Stimulated activated naive CD8-positive, alpha-beta T cell treated with anti-CD3 and anti-CD28 coated beads, Interleukin-15, Interleukin-2, amounts not matched to agents 100 ng/mL and 50 ng/mL, for 24 hours (primary cell): ENCODE data around the gene ZNF79.
"Not testable (repeated sequence)": the region's sequence is repeated elsewhere in the genome, so short reads cannot be mapped to it uniquely, and the experiment has no call there.

Source experiments
- H3K27ac Mint-ChIP-seq: one replicate; pipeline ENCODE4 v1.8.0; 2021; ENCODE audit warnings: mild to moderate bottlenecking, mixed read lengths
- H3K27me3 Mint-ChIP-seq: one replicate; pipeline ENCODE4 v1.8.0; 2021; ENCODE audit warnings: mixed read lengths
- H3K36me3 Mint-ChIP-seq: one replicate; pipeline ENCODE4 v1.8.0; 2021; ENCODE audit warnings: low read depth, mixed read lengths
- H3K4me1 Mint-ChIP-seq: one replicate; pipeline ENCODE4 v1.8.0; 2021; ENCODE audit warnings: low read depth, mixed read lengths
- H3K4me3 Mint-ChIP-seq: one replicate; pipeline ENCODE4 v1.8.0; 2021; ENCODE audit warnings: mild to moderate bottlenecking, mixed read lengths
- H3K9me3 Mint-ChIP-seq: one replicate; pipeline ENCODE4 v1.8.0; 2021; ENCODE audit warnings: mixed read lengths

The ZNF79 gene

DNA sequence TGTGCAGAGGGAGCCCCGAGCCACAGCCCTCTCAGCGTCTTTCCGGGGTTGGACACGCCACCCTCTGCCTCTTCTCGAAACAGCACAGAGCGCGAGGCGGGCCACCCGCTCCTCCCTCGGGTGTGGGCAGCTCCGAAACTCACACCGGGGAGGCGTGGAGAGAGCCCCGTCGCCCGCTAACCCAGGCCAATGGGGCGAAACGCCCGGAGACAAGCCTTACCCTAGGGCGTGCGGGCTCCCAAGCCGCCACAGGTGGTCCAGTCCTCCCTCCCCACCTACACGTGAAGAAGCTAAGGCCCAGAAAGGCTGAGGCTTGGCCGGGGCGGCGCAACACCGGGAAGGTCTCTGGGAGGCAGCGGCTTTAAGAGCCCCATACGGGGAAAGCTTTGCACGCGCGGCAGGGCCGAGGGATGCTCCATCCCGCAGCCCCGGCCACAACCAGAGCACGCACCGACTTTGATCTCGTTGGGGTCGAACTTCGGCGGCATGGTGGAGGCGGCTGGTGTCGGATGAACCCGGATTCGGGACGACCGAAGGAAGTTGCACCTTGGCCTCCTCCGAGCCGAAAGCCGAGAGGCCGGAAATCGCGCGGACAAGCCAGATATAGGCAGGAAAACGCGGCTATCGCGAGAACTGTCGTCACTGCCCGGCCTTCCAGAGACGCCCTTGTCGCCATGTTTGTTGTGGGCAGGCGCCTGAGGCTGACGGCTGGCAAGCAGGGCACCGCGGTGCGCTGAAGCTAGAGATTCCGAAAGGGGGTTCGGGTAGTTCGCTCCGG, 26.8 kb downstream of the ZNF79 start, which contains the start of the genes LRSAM1 and RPL12:
Gene LRSAM1 (plus strand): TSS at position 681 of the 778 bp plus-strand sequence. CDS start 3,018 bp downstream, outside the sequence.
Gene RPL12 (minus strand): TSS at position 577 of the 778 bp plus-strand sequence. CDS start 89 bp downstream, at position 488.
- Mint-ChIP-seq H3K4me1 (peaks cover 54% of the 10 kb centered on the region), H3K27ac (peak within 1 kb of the TSS; percentile 99), H3K27me3 (no peaks in the 10 kb centered on the region), H3K4me3 (peak within 1 kb of the TSS; percentile 97), H3K9me3 (no peaks in the 10 kb centered on the region), H3K36me3 (peaks cover 63% of the 10 kb centered on the region)

GRCh38 chr9:127451608-127451857, 27.4 kb downstream of the ZNF79 start:
- Mint-ChIP-seq H3K9me3 (no peaks in the 10 kb centered on the region), H3K36me3 (peaks cover 58% of the 10 kb centered on the region), H3K27ac (peak overlapping the region; percentile 99), H3K27me3 (no peaks in the 10 kb centered on the region), H3K4me1 (peaks cover 48% of the 10 kb centered on the region), H3K4me3 (peak overlapping the region; percentile 97)

DNA sequence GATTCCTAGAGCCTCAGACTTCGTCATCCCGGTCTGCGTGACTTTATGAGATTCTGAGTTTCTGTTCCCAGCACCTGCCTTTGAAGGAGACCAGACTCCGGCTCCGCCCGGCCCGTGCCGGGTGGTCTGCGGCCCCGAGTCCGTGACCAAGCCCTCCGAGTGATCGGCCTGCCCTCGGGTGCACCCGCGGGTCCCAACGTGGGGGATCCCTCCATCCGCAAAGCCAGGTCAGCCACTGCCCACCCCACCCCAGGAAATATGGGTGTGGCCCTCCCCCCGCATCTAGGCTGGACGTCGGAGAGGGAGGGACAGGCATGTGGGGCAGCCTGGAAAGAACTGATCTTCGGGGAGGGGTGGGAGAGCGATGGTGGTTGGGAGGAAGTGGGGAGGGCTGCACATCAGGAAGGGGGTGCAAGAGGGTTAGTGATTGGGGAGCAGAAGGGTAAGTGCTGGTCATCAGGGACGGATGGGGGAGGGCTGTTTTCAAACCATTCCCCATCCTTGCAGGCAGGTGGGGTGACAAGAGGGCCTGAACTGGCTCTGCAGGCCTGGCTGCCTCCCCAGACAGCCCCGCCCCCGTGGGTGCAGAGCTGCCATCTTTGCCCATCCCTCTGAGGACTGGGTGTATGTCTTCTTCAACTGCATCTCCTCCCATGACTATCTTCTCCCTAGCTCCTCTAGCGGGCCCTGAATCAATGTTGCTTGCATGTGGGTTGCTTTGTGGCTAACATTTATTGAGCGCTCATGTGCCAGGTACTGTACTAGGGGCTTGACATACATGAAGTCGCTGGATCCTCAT, 27.9 kb downstream of the ZNF79 start:
- H3K27me3 Mint-ChIP-seq: no peaks in the 10 kb centered on the region
- peaks cover 45% of the 10 kb centered on the region for H3K4me1 Mint-ChIP-seq
- no peaks in the 10 kb centered on the region for H3K9me3 Mint-ChIP-seq
- H3K36me3 Mint-ChIP-seq: peaks cover 57% of the 10 kb centered on the region
- peak overlapping the region; percentile 97 for H3K4me3 Mint-ChIP-seq
- H3K27ac Mint-ChIP-seq: peak overlapping the region; percentile 99

DNA sequence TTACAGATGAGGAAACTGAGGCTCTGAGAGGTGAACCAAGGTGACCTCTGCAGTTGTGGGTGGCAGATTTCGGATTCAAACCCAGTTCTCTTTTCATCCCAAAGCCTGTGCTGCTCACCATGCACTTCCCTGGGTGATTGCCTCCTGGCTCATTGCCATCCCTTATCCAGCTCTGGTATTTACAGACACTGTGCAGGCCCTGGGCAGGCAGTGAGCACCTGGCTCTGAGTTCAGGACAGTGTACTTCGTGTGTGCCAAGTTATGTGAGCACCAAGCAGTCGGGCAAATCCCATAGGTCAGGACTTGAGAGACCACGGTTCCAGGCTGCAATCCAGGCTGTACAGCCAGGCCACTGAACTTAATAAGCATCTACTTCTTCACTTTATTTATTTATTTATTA, 28.5 kb downstream of the ZNF79 start:
- Mint-ChIP-seq H3K27ac (no peak overlapping the region), H3K4me3 (peak overlapping the region; percentile 97), H3K36me3 (peaks cover 56% of the 10 kb centered on the region), H3K27me3 (no peaks in the 10 kb centered on the region), H3K4me1 (peaks cover 40% of the 10 kb centered on the region), H3K9me3 (no peaks in the 10 kb centered on the region)

DNA sequence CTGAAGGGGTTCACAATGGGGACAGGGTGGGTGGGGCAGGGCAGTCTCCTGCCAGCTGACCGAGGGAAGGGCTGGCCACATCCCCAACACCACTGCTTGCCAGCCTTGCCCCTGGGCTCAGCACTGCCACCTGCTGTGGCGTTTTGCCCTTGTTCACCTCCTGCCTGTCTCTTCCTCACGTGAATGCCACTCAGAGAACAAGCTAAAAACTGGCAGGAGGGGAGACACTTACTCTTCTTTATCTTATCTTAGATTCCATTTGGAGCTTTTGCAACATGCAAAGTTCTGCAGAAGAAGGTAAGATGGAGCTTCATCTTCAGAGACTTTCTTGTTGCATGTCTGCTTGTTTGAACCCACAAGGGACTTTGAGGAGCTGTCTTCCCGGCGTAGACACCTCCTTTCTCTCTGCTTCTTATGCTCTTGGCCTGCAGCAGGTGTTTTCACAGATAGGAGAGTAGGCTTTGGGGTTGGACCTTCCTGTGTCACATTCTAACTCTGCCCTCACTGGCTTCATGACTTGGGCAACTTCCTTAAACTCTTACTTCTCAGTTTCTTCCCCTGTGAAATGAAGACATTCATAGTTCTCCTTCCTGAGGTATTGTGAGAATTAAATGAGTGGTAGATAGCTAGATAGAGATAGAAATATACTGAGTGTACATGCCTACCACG, 31.3 kb downstream of the ZNF79 start:
- H3K36me3 Mint-ChIP-seq: peaks cover 36% of the 10 kb centered on the region
- no peaks in the 10 kb centered on the region for H3K27me3 Mint-ChIP-seq
- H3K27ac Mint-ChIP-seq: no peak overlapping the region
- no peaks in the 10 kb centered on the region for H3K9me3 Mint-ChIP-seq
- peaks cover 13% of the 10 kb centered on the region for H3K4me1 Mint-ChIP-seq
- no peak overlapping the region for H3K4me3 Mint-ChIP-seq

GRCh38 chr9:127457191-127457878, 33.2 kb downstream of the ZNF79 start:
- no peaks in the 10 kb centered on the region for H3K9me3 Mint-ChIP-seq
- no peaks in the 10 kb centered on the region for H3K27me3 Mint-ChIP-seq
- H3K36me3 Mint-ChIP-seq: peaks cover 33% of the 10 kb centered on the region
- peaks cover 5% of the 10 kb centered on the region for H3K4me1 Mint-ChIP-seq
- no peak overlapping the region for H3K27ac Mint-ChIP-seq
- no peak overlapping the region for H3K4me3 Mint-ChIP-seq

- Mint-ChIP-seq H3K9me3 (no peaks in the 10 kb centered on the region), H3K27me3 (no peaks in the 10 kb centered on the region), H3K4me3 (no peak overlapping the region), H3K4me1 (no peaks in the 10 kb centered on the region), H3K27ac (no peak overlapping the region), H3K36me3 (peaks cover 41% of the 10 kb centered on the region)
Measured at GRCh38 chr9:127458921-127459320, 34.7 kb downstream of the ZNF79 start.

DNA sequence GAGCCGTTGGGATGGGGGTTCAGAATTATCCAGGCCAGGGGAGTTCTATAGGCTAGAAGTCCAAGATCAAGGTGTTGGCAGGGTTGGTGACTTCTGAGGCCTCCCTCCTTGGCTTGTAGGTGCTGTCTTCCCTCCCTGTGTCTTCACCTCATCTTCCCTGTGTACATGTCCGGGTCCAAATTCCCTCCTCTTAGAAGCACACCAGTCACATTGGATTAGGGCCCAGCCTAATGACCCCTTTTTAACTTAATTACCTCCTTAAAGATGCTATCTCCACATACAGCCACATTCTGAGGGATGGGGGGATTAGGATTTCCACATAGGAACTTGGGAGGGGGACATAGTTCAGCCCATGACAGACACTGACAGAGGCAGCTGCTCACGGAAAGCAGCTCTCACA, 39.2 kb downstream of the ZNF79 start:
- Mint-ChIP-seq H3K4me1 (no peaks in the 10 kb centered on the region), H3K27me3 (no peaks in the 10 kb centered on the region), H3K9me3 (no peaks in the 10 kb centered on the region), H3K4me3 (no peak overlapping the region), H3K36me3 (peaks cover 38% of the 10 kb centered on the region), H3K27ac (no peak overlapping the region)

GRCh38 chr9:127463911-127464310, 39.7 kb downstream of the ZNF79 start:
- no peak overlapping the region for H3K4me3 Mint-ChIP-seq
- H3K27me3 Mint-ChIP-seq: no peaks in the 10 kb centered on the region
- H3K9me3 Mint-ChIP-seq: no peaks in the 10 kb centered on the region
- H3K36me3 Mint-ChIP-seq: peaks cover 41% of the 10 kb centered on the region
- H3K4me1 Mint-ChIP-seq: no peaks in the 10 kb centered on the region
- no peak overlapping the region for H3K27ac Mint-ChIP-seq

GRCh38 chr9:127466407-127466917, 42.3 kb downstream of the ZNF79 start:
- not testable (repeated sequence) for H3K27me3 Mint-ChIP-seq, H3K9me3 Mint-ChIP-seq, H3K27ac Mint-ChIP-seq, H3K4me3 Mint-ChIP-seq, H3K4me1 Mint-ChIP-seq
- peaks cover 52% of the 10 kb centered on the region for H3K36me3 Mint-ChIP-seq

- Mint-ChIP-seq H3K27ac (no peak overlapping the region), H3K36me3 (peaks cover 44% of the 10 kb centered on the region), H3K27me3 (no peaks in the 10 kb centered on the region), H3K4me3 (no peak overlapping the region), H3K4me1 (no peaks in the 10 kb centered on the region), H3K9me3 (peaks cover 5% of the 10 kb centered on the region)
Measured at GRCh38 chr9:127467621-127468020, 43.4 kb downstream of the ZNF79 start.

DNA sequence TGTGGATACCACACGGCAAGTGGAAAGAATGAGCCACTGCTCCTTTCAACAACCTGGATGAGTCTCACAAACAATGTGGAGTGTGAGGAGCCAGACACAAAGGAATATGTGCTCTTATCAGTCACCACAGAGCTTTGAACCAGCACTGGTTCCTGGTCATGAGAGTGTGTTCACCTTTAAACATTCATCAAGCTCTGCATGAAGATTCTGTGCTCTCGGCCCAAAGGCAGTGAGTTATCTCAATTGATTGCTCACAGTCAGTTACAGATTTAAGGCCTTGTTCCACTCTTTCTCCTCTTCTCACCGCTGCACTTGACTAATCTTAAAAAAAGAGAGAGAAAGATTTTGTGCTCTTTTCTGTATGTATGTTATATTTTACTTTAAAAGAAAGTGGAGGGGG, 46.5 kb downstream of the ZNF79 start:
- H3K36me3 Mint-ChIP-seq: peaks cover 44% of the 10 kb centered on the region
- H3K9me3 Mint-ChIP-seq: peaks cover 5% of the 10 kb centered on the region
- no peak overlapping the region for H3K27ac Mint-ChIP-seq
- H3K4me3 Mint-ChIP-seq: no peak overlapping the region
- H3K27me3 Mint-ChIP-seq: no peaks in the 10 kb centered on the region
- H3K4me1 Mint-ChIP-seq: no peaks in the 10 kb centered on the region

DNA sequence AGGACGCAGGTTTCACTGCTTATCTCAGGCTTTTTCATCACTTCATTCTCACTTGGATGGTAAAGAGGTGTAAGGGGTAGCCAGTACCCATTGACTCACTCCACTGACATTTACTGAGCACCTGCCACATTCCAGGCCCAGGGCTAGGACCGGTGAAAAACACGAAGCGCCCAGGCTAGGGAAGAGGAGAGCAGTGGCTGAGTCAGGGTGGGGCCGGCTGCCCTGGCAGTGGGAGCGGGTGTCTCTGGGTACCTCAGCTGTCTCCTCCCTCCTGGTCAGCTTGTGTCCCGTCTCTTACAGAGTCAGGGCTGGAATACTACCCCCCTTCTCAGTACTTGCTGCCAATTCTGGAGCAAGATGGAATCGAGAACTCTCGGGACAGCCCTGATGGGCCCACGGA, 49.3 kb downstream of the ZNF79 start:
- peaks cover 5% of the 10 kb centered on the region for H3K9me3 Mint-ChIP-seq
- H3K36me3 Mint-ChIP-seq: peaks cover 41% of the 10 kb centered on the region
- H3K27ac Mint-ChIP-seq: no peak overlapping the region
- no peaks in the 10 kb centered on the region for H3K4me1 Mint-ChIP-seq
- no peaks in the 10 kb centered on the region for H3K27me3 Mint-ChIP-seq
- no peak overlapping the region for H3K4me3 Mint-ChIP-seq

DNA sequence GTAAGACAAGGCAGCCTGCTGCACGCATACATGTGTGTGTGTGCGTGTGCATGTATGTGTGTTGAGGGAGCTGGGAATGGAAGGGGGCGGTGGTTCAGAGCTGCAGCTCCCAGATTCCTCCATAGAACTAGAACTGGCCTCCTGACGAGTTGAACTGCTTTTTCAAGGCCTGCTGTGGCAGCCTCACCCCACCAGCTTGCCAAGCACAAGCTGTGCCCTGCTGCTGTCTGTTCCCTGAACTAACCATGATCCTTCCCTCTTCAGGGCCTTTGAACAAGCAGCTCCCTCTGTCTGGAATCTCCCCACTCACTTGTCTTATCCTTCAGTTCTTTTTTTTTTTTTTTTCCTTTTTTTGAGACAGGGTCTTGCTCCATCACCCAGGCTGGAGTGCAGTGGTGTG, 49.8 kb downstream of the ZNF79 start:
- H3K9me3 Mint-ChIP-seq: peaks cover 5% of the 10 kb centered on the region
- no peak overlapping the region for H3K27ac Mint-ChIP-seq
- H3K4me3 Mint-ChIP-seq: no peak overlapping the region
- no peaks in the 10 kb centered on the region for H3K4me1 Mint-ChIP-seq
- H3K27me3 Mint-ChIP-seq: no peaks in the 10 kb centered on the region
- peaks cover 41% of the 10 kb centered on the region for H3K36me3 Mint-ChIP-seq
